Thoracic aorta endothelial cell (primary cell): ENCODE measurements around the gene RASGEF1C. TPM values are rescaled to one million over a fixed set of nuclear protein-coding genes. Genes with fewer than 3 reads are reported as not detected.

ENCODE experiments used
- total RNA-seq: library from RNA; depleted of rRNA; stranded (reverse); fragments of >200 nt; gene quantifications from 2 replicates; pipeline ENCODE4 v1.2.3, GENCODE V29; 2012

Gene RASGEF1C
- total RNA-seq = not detected in 2 replicates

DNA sequence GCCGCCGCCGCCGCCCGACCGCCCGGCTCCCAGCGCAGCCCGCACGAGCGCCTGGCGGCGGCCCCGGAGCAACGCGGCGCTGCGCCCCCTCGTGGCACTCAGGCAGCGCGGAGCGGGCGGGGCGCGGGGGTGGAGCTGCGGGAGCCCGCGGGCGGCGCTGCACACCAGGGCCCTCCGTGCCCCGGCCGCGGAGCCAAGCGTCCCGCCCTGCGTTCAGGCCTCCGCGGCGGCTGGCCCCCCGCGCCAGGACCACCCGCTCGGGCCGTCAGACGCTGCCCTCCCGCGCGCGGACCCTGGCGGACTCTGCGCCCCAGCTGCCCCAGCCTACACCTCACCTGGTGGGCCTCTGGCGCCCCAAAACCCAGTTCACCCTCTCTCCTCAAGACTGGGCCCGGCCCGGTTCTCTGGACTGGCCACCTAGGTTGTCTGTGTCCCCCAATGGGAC lies at the start of gene RASGEF1C:
Gene RASGEF1C (minus strand): TSS at position 75 of the 445 bp plus-strand sequence. CDS start 71,159 bp downstream, outside the sequence.

DNA sequence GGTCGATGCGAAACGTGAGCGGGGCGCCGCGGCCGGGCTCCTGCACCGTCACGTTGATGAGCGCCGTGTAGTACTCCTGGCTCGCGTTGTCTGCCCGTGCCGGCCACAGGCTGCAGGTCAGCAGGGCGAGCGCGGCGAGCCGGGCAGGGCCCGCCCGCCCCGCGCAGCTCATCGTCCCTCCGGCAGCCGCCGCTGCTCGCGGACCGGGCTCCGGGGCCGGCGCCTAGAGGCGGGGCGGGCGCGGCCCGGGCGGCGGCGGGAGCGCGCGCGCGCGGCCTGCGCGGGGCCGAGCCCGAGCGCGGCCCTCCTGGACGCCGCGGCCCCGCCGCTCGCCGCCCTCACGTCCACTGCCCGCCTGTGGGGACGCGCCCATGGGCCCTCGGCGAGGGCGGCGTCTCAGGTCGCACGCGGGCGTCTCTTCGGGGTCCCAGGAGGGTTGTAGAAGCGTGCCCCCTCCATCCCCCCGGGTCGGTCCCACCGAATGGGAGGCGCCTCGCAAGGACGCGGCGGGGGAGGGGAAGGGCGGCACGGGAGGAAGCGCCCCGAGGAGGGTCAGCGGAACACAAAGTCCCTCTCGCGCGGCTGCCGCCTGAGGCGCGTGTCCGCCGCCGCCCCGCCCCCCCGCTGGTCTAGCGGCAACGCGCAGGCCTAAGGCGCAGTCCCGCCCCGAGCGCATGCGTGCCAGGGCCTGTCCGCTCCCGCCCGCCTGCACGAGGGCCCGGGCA lies 137.3 kb downstream of the RASGEF1C start, which contains the start of gene RNF130:
Gene RNF130 (minus strand): TSS at position 229 of the 725 bp plus-strand sequence. CDS start 57 bp downstream, at position 172.

Other genes starting within 250 kb of the RASGEF1C start
- gene RNF130, start 137.5 kb downstream of the RASGEF1C start, total RNA-seq = 32.7 and 36.5 TPM in 2 replicates
- gene MAPK9, start 82.9 kb upstream of the RASGEF1C start, total RNA-seq = 38.4 and 43.1 TPM in 2 replicates
- 0.43 and 2.4 TPM in 2 replicates for gene GFPT2, start 144.1 kb upstream of the RASGEF1C start, total RNA-seq